ENCODE data around the gene OR4C11. TPM values are rescaled to one million over a fixed set of nuclear protein-coding genes. Genes with fewer than 3 reads are reported as not detected.

Gene OR4C11
- total and polyA plus RNA-seq, 10 donors: not detected

DNA sequence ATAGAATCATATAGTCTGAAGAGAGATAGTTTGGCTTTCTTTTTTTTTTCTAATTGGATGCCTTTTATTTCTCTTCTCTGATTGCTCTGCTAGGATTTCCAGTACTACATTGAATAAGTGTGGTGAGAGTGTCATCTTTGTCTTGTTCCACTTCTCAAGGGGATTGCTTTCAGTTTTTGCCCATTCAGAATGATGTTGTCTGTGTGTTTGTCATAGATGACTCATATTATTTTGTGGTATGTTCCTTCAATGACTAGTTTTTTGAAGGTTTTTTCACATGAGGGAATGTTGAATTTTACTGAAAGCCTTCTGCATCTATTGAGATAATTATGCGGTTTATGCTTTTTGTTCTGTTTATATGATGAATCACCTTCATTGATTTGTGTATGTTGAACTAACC is 17.1 kb upstream of the OR4C11 start:
- Histone ChIP-seq H3K27me3 (replicated peaks in 1 of 7) (no peaks in the 10 kb centered on the region), H3K4me3 (no peak overlapping the region), H3K9me3 (peaks cover 0 to 85% (median 3%) of the 10 kb centered on the region in 8 donors), H3K4me1 (no peaks in the 10 kb centered on the region), H3K36me3 (no peaks in the 10 kb centered on the region), H3K27ac (no peak overlapping the region)
- TF ChIP-seq POLR2A (IDR thresholded peaks at IDR 0.05) (no peak), POLR2AphosphoS5 (IDR thresholded peaks at IDR 0.05) (no peak)
- TF ChIP-seq, protein P1, sequence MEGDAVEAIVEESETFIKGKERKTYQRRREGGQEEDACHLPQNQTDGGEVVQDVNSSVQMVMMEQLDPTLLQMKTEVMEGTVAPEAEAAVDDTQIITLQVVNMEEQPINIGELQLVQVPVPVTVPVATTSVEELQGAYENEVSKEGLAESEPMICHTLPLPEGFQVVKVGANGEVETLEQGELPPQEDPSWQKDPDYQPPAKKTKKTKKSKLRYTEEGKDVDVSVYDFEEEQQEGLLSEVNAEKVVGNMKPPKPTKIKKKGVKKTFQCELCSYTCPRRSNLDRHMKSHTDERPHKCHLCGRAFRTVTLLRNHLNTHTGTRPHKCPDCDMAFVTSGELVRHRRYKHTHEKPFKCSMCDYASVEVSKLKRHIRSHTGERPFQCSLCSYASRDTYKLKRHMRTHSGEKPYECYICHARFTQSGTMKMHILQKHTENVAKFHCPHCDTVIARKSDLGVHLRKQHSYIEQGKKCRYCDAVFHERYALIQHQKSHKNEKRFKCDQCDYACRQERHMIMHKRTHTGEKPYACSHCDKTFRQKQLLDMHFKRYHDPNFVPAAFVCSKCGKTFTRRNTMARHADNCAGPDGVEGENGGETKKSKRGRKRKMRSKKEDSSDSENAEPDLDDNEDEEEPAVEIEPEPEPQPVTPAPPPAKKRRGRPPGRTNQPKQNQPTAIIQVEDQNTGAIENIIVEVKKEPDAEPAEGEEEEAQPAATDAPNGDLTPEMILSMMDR (IDR thresholded peaks at IDR 0.05 in 8 of 11, conservative IDR thresholded peaks at IDR 0.05 in 3 of 11): no peak
- intact Hi-C loops (cut with DNase I; ENCODE audit: low total_unique reads): no loop called here
- WGBS, 5 donors: 69 to 88% (median 86%) methylated on average over 1 of the region's 1 CpG
- DNase-seq: no peak

DNA sequence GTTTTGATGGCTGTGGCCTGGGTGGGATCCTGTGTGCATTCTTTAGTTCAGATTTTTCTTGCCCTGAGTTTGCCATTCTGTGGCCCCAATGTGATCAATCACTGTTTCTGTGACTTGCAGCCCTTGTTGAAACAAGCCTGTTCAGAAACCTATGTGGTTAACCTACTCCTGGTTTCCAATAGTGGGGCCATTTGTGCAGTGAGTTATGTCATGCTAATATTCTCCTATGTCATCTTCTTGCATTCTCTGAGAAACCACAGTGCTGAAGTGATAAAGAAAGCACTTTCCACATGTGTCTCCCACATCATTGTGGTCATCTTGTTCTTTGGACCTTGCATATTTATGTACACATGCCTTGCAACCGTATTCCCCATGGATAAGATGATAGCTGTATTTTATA is 34.9 kb downstream of the OR4C11 start:
- intact Hi-C loops (cut with DNase I; ENCODE audit: low total_unique reads): no loop called here
- no peaks in the 10 kb centered on the region for H3K27me3 ChIP-seq (replicated peaks in 1 of 7)
- peaks cover 0 to 76% (median 59%) of the 10 kb centered on the region in 8 donors for H3K9me3 ChIP-seq
- no peak overlapping the region for H3K4me3 ChIP-seq
- 23 to 42% (median 38%) methylated on average over 1 of the region's 1 CpG for WGBS, 5 donors
- no peaks in the 10 kb centered on the region for H3K36me3 ChIP-seq
- H3K4me1 ChIP-seq: no peaks in the 10 kb centered on the region
- DNase-seq: no peak
- no peak overlapping the region for H3K27ac ChIP-seq
- TF ChIP-seq, protein P1 (IDR thresholded peaks at IDR 0.05 in 8 of 11, conservative IDR thresholded peaks at IDR 0.05 in 3 of 11): no peak
- no peak for TF ChIP-seq POLR2AphosphoS5 (IDR thresholded peaks at IDR 0.05)
- TF ChIP-seq POLR2A (IDR thresholded peaks at IDR 0.05): no peak

DNA sequence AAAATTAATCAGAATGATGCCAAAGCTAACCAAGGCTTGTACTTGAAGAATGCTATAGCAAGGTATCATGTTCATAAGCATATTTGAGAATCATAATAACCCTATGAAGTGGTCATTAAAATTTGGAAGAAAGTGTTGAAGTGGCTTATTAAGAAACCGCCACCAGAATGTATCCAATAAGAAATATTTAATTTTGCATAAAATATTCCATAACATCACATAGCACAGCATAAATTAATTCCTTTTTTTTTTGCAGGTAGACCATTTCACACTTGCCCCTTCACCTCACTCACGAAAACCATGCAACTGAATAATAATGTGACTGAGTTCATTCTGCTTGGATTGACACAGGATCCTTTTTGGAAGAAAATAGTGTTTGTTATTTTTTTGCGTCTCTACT is 35.6 kb downstream of the OR4C11 start, which contains the start of gene OR4C16:
OR4C16 (plus strand) TSS at position 301 of the 400 bp plus-strand sequence; CDS start at position 301, 0 bp downstream.
- Histone ChIP-seq H3K36me3 (no peaks in the 10 kb centered on the region), H3K27me3 (replicated peaks in 1 of 7) (no peaks in the 10 kb centered on the region), H3K9me3 (peaks cover 0 to 76% (median 53%) of the 10 kb centered on the region in 8 donors), H3K27ac (no peak within 1 kb of the TSS), H3K4me3 (no peak within 1 kb of the TSS), H3K4me1 (no peaks in the 10 kb centered on the region)
- 55 to 83% (median 75%) methylated on average over 3 of the region's 3 CpGs for WGBS, 5 donors
- no peak for DNase-seq
- TF ChIP-seq POLR2A (IDR thresholded peaks at IDR 0.05) (no peak), POLR2AphosphoS5 (IDR thresholded peaks at IDR 0.05) (no peak)
- TF ChIP-seq, protein P1 (IDR thresholded peaks at IDR 0.05 in 8 of 11, conservative IDR thresholded peaks at IDR 0.05 in 3 of 11): no peak
- intact Hi-C loops (cut with DNase I; ENCODE audit: low total_unique reads): no loop called here

DNA sequence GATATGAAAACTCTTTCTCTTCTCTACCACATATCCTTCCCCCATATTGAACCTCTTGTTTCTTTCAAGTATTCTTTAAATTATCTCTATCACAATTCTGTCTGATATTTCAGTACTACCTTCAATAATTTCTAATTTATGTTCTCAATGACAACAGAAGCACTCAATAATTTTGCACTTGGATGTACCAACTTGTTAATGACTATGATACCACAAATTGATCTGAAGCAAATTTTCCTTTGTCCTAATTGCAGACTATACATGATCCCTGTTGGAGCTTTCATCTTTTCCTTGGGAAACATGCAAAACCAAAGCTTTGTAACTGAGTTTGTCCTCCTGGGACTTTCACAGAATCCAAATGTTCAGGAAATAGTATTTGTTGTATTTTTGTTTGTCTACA is 53.3 kb downstream of the OR4C11 start, which contains the start of gene OR4C15:
OR4C15 (plus strand) TSS at position 301 of the 400 bp plus-strand sequence; CDS start at position 301, 0 bp downstream.
- Histone ChIP-seq H3K36me3 (no peaks in the 10 kb centered on the region), H3K9me3 (peaks cover 0 to 50% (median 20%) of the 10 kb centered on the region in 8 donors), H3K4me1 (no peaks in the 10 kb centered on the region), H3K4me3 (no peak within 1 kb of the TSS), H3K27ac (no peak within 1 kb of the TSS), H3K27me3 (replicated peaks in 1 of 7) (no peaks in the 10 kb centered on the region)
- intact Hi-C loops (cut with DNase I; ENCODE audit: low total_unique reads): no loop called here
- DNase-seq: no peak
- TF ChIP-seq POLR2A (IDR thresholded peaks at IDR 0.05): no peak
- TF ChIP-seq POLR2AphosphoS5 (IDR thresholded peaks at IDR 0.05): no peak
- TF ChIP-seq, protein P1 (IDR thresholded peaks at IDR 0.05 in 8 of 11, conservative IDR thresholded peaks at IDR 0.05 in 3 of 11): no peak

Other genes starting within 250 kb of the OR4C11 start
- not detected for gene OR4A15, start 239.7 kb downstream of the OR4C11 start, total RNA-seq
- gene OR4A15, start 239.7 kb downstream of the OR4C11 start, polyA plus RNA-seq: not detected
- gene OR4C15, start 53.2 kb downstream of the OR4C11 start, total RNA-seq: not detected
- not detected for gene OR4C15, start 53.2 kb downstream of the OR4C11 start, polyA plus RNA-seq
- gene OR4C16, start 35.5 kb downstream of the OR4C11 start, total RNA-seq: not detected
- gene OR4C16, start 35.5 kb downstream of the OR4C11 start, polyA plus RNA-seq: not detected
- not detected for gene OR4P4, start 27.5 kb upstream of the OR4C11 start, total RNA-seq
- gene OR4P4, start 27.5 kb upstream of the OR4C11 start, polyA plus RNA-seq: not detected
- not detected for gene OR4S2, start 40.7 kb upstream of the OR4C11 start, total RNA-seq
- gene OR4S2, start 40.7 kb upstream of the OR4C11 start, polyA plus RNA-seq: not detected
- not detected for gene OR4C6, start 54.6 kb upstream of the OR4C11 start, total RNA-seq
- gene OR4C6, start 54.6 kb upstream of the OR4C11 start, polyA plus RNA-seq: not detected
- gene OR5D13, start 165.8 kb upstream of the OR4C11 start, total RNA-seq: not detected
- not detected for gene OR5D13, start 165.8 kb upstream of the OR4C11 start, polyA plus RNA-seq
- not detected for gene OR5D14, start 187.9 kb upstream of the OR4C11 start, total RNA-seq
- not detected for gene OR5D14, start 187.9 kb upstream of the OR4C11 start, polyA plus RNA-seq
- not detected for gene OR5L1, start 203.7 kb upstream of the OR4C11 start, total RNA-seq
- not detected for gene OR5L1, start 203.7 kb upstream of the OR4C11 start, polyA plus RNA-seq
- not detected for gene OR5D18, start 212.0 kb upstream of the OR4C11 start, total RNA-seq
- gene OR5D18, start 212.0 kb upstream of the OR4C11 start, polyA plus RNA-seq: not detected
- not detected for gene OR5L2, start 219.6 kb upstream of the OR4C11 start, total RNA-seq
- not detected for gene OR5L2, start 219.6 kb upstream of the OR4C11 start, polyA plus RNA-seq
- not detected for gene OR5D16, start 231.1 kb upstream of the OR4C11 start, total RNA-seq
- not detected for gene OR5D16, start 231.1 kb upstream of the OR4C11 start, polyA plus RNA-seq